IMR-90 (cell line): ENCODE results near the gene FBXW5. TPM values are rescaled to one million over a fixed set of nuclear protein-coding genes. Genes with fewer than 3 reads are reported as not detected.
A peak's percentile ranks its signal among the peaks of the same experiment; 100 is the strongest.

Experiments used
- ATAC-seq: fragments of 200-7000 bp; cut with Tn5 transposase; 2 replicates; pipeline ENCODE4 v1.9.1; 2020; ENCODE audit warnings: low read depth, mild to moderate bottlenecking, moderate library complexity
- BruUV-seq: library from RNA; stranded (reverse); fragments of 400-500 nt; replicated peaks from 2 replicates; lab custom pipeline; 2021; lab: Mats Ljungman, UMichigan
- CTCF ChIA-PET: fragments of 300-600 bp; formaldehyde crosslinking; extraction: SDS; loops from one replicate; lab custom pipeline; 2021; ENCODE audit warnings: antibody characterized with exemption; lab: Yijun Ruan, JAX
- POLR2A ChIA-PET: fragments of 300-600 bp; sonication (Branson Sonifier 250); formaldehyde crosslinking; loops from one replicate; lab custom pipeline; 2022; ENCODE audit warnings: antibody characterized with exemption; ENCODE audit not compliant: unreplicated experiment; lab: Charles Lee
- DNase-seq: peaks from one replicate; pipeline ENCODE4 v3.0.0; 2013
- H2AFZ ChIP-seq: replicated peaks from 2 replicates; pipeline ENCODE3; 2013; ENCODE audit warnings: low read length, mild to moderate bottlenecking; ENCODE audit not compliant: poor library complexity
- H2AK5ac ChIP-seq: 2 replicates; pipeline ENCODE4 v1.6.1; 2013; ENCODE audit warnings: low read depth, low read length, inconsistent platforms
- H2AK9ac ChIP-seq: replicated peaks from 2 replicates; pipeline ENCODE3; 2013; ENCODE audit warnings: mild to moderate bottlenecking, low read depth, low read length, moderate library complexity; ENCODE audit not compliant: poor library complexity
- H2BK120ac ChIP-seq: 2 replicates; pipeline ENCODE4 v1.6.1; 2013; ENCODE audit warnings: low read depth, low read length, inconsistent platforms
- H2BK15ac ChIP-seq: 3 replicates; pipeline ENCODE4 v1.6.1; 2013; ENCODE audit warnings: low read depth, low read length, inconsistent platforms
- H2BK20ac ChIP-seq: 2 replicates; pipeline ENCODE4 v1.6.1; 2013; ENCODE audit warnings: low read depth, mild to moderate bottlenecking, inconsistent platforms, low read length, moderate library complexity
- H2BK5ac ChIP-seq: 2 replicates; pipeline ENCODE4 v1.6.1; 2013; ENCODE audit warnings: mild to moderate bottlenecking, low read depth, low read length, inconsistent platforms; ENCODE audit not compliant: poor library complexity, severe bottlenecking
- H3K14ac ChIP-seq: replicated peaks from 2 replicates; pipeline ENCODE4 v1.6.1; 2013; ENCODE audit warnings: low read depth, low read length, inconsistent platforms
- H3K18ac ChIP-seq: 2 replicates; pipeline ENCODE4 v1.6.1; 2013; ENCODE audit warnings: low read depth, low read length, control low read depth
- H3K23ac ChIP-seq: 2 replicates; pipeline ENCODE4 v1.6.1; 2013; ENCODE audit warnings: low read depth, low read length, inconsistent platforms
- H3K27ac ChIP-seq: 2 replicates; pipeline ENCODE4 v1.5.1; 2013; ENCODE audit warnings: mild to moderate bottlenecking, control low read depth, low read length; ENCODE audit not compliant: insufficient read depth
- H3K27me3 ChIP-seq: 2 replicates; pipeline ENCODE4 v1.6.1; 2013; ENCODE audit warnings: low read length; ENCODE audit not compliant: control insufficient read depth, insufficient read depth
- H3K36me3 ChIP-seq: 2 replicates; pipeline ENCODE4 v1.6.1; 2013; ENCODE audit warnings: low read length, mixed read lengths; ENCODE audit not compliant: control insufficient read depth, insufficient read depth
- H3K4ac ChIP-seq: 2 replicates; pipeline ENCODE4 v1.6.1; 2013; ENCODE audit warnings: low read depth, low read length, inconsistent platforms
- H3K4me1 ChIP-seq: 2 replicates; pipeline ENCODE4 v1.6.1; 2013; ENCODE audit warnings: low read length, mixed read lengths; ENCODE audit not compliant: control insufficient read depth, insufficient read depth
- H3K4me2 ChIP-seq: 2 replicates; pipeline ENCODE4 v1.6.1; 2013; ENCODE audit warnings: low read depth, mild to moderate bottlenecking, control low read depth, low read length, moderate library complexity
- H3K4me3 ChIP-seq: 2 replicates; pipeline ENCODE4 v1.5.1; 2013; ENCODE audit warnings: low read depth, mild to moderate bottlenecking, control low read depth, low read length, moderate library complexity; ENCODE audit not compliant: insufficient read depth
- H3K56ac ChIP-seq: 2 replicates; pipeline ENCODE4 v1.6.1; 2013; ENCODE audit warnings: low read length, inconsistent platforms; ENCODE audit not compliant: insufficient read depth; ENCODE audit errors: extremely low read depth
- H3K79me1 ChIP-seq, 2 experiments: 2 replicates each; pipeline ENCODE4 v1.6.1; 2013; ENCODE audit warnings: low read length in 2 of 2, inconsistent platforms in 1 of 2, low read depth in 1 of 2
- H3K9ac ChIP-seq: 2 replicates; pipeline ENCODE4 v1.6.1; 2013; ENCODE audit warnings: low read depth, low read length, control low read depth
- H3K9me1 ChIP-seq: 2 replicates; pipeline ENCODE4 v1.6.1; 2013; ENCODE audit warnings: low read length, inconsistent platforms; ENCODE audit not compliant: insufficient read depth
- H3K9me3 ChIP-seq: 2 replicates; pipeline ENCODE4 v1.6.1; 2013; ENCODE audit warnings: low read length; ENCODE audit not compliant: control insufficient read depth, insufficient read depth
- H4K20me1 ChIP-seq: 2 replicates; pipeline ENCODE4 v1.6.1; 2013; ENCODE audit warnings: low read length, inconsistent platforms; ENCODE audit not compliant: insufficient read depth
- H4K5ac ChIP-seq: 2 replicates; pipeline ENCODE4 v1.6.1; 2013; ENCODE audit warnings: mild to moderate bottlenecking, low read depth, low read length, control low read depth
- H4K8ac ChIP-seq, 2 experiments: 2 replicates each; pipeline ENCODE4 v1.6.1; 2013; ENCODE audit warnings: low read depth in 2 of 2, low read length in 2 of 2, control low read depth in 1 of 2, inconsistent platforms in 1 of 2
- H4K91ac ChIP-seq: 2 replicates; pipeline ENCODE4 v1.6.1; 2013; ENCODE audit warnings: low read depth, low read length, inconsistent platforms; ENCODE audit not compliant: insufficient read depth
- CEBPB ChIP-seq: IDR thresholded peaks from 2 replicates; pipeline ENCODE4 v1.6.1; 2012; ENCODE audit warnings: low read depth, low read length, improper control_type of control experiment
- FOS ChIP-seq: fragments of 150-350 bp; IDR thresholded peaks from 2 replicates; pipeline ENCODE4 v1.6.1; 2016; ENCODE audit warnings: low read depth, low read length
- MAFK ChIP-seq: IDR thresholded peaks from 2 replicates; pipeline ENCODE4 v1.6.1; 2012; ENCODE audit warnings: low read depth, low read length, improper control_type of control experiment
- MXI1 ChIP-seq: IDR thresholded peaks from 2 replicates; pipeline ENCODE4 v1.6.1; 2012; ENCODE audit warnings: low read depth, mild to moderate bottlenecking, low read length, moderate library complexity, borderline replicate concordance
- RAD21 ChIP-seq: IDR thresholded peaks from 2 replicates; pipeline ENCODE4 v1.6.1; 2012; ENCODE audit warnings: low read length, improper control_type of control experiment
- WGBS, 2 experiments: methylation state at CpG; one replicate each; pipeline versions ENCODE4 v1.1.5 to v1.1.7; 2013; ENCODE audit warnings: missing lambda C conversion rate in 2 of 2; ENCODE audit not compliant: insufficient read length in 1 of 2; ENCODE audit errors: extremely low coverage in 2 of 2; 5-methylcytosine and 5-hydroxymethylcytosine counted together
- dilution Hi-C: fragments of 300-500 bp; cut with HindIII; formaldehyde crosslinking; loops from one replicate; pipeline ENCODE4 v1.14.3; 2018; ENCODE audit warnings: low sequenced_read_pairs; ENCODE audit not compliant: unreplicated experiment
- in situ Hi-C: fragments of 300-500 bp; cut with MboI; formaldehyde crosslinking; loops from 3 replicates; pipeline ENCODE4 v1.14.3; 2019; ENCODE audit warnings: low sequenced_read_pairs, inconsistent platforms, mixed read lengths
- intact Hi-C: fragments of 100-400 bp; cut with micrococcal nuclease; formaldehyde crosslinking; loops from 2 replicates; pipeline ENCODE4 v1.10.0; 2022
- polyA plus RNA-seq, 3 experiments: library from polyadenylated mRNA; depleted of rRNA; stranded (reverse); fragments of >200 nt; gene quantifications; 2 replicates each; pipeline ENCODE4 v1.2.3, GENCODE V29; 2012; ENCODE audit warnings: low replicate concordance in 1 of 3
- total RNA-seq: library from RNA; depleted of rRNA; stranded (reverse); fragments of >200 nt; gene quantifications from 2 replicates; pipeline ENCODE4 v1.2.3, GENCODE V29; 2012
- TF ChIP-seq, protein P1 (sequence below): fragments of 150-350 bp; IDR thresholded peaks from 2 replicates; pipeline ENCODE4 v1.6.1; 2017; ENCODE audit warnings: mild to moderate bottlenecking, antibody characterized with exemption, low read length, low read depth
- TF ChIP-seq, protein P2 (sequence below): fragments of 150-350 bp; IDR thresholded peaks from 2 replicates; pipeline ENCODE4 v1.6.1; 2016; ENCODE audit warnings: low read depth, mild to moderate bottlenecking, low read length, moderate library complexity, borderline replicate concordance
- TF ChIP-seq, protein P3 (sequence below): conservative IDR thresholded peaks from 2 replicates; pipeline ENCODE4 v1.5.1; 2012; ENCODE audit warnings: mild to moderate bottlenecking, low read depth, low read length, improper control_type of control experiment

The FBXW5 gene
- total and polyA plus RNA-seq, 2 of the 4 experiments (the other 2 are of a cell fraction) = 65.1 to 80.2 TPM

DNA sequence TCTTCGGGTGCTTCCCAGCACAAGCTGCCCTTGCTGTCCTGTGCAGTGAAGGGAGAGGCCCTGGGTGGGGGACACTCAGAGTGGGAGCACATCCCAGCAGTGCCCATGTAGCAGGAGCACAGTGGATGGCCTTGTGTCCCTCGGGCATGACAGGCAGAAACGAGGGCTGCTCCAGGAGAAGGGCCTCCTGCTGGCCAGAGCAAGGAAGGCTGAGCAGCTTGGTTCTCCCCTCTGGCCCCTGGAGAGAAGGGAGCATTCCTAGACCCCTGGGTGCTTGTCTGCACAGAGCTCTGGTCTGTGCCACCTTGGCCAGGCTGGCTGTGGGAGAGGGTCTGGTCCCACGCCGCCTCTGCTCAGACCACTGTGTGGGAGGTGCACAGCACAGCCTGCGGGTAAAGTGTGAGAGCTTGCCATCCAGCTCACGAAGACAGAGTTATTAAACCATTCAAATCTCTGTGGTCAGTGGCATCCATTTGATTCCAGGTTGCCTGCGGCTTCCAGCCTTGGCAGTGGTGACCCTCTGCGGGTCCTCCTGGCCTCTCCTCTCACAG lies 18.3 kb downstream of the FBXW5 start:
- H4K91ac ChIP-seq = no peak overlapping the region
- no peak overlapping the region for H3K18ac ChIP-seq
- H3K4me3 ChIP-seq = no peak overlapping the region
- POLR2A ChIA-PET = interaction anchor here (0.7 kb wide), 1 partner anchor 75 kb away, joined by 4 read pairs; no protein-coding TSS in a partner anchor
- no peak overlapping the region for H3K4ac ChIP-seq
- DNase-seq (no peak), ATAC-seq (peak; percentile 42; the same call in 1 of the 2 replicates)
- CTCF ChIA-PET = no interaction called here
- H3K9me3 ChIP-seq = no peaks in the 10 kb centered on the region
- no peak overlapping the region for H2BK5ac ChIP-seq
- no peak overlapping the region for H2BK15ac ChIP-seq
- no peak overlapping the region for H4K8ac ChIP-seq
- no peak overlapping the region for H2AK5ac ChIP-seq
- H3K9me1 ChIP-seq = no peaks in the 10 kb centered on the region
- H3K36me3 ChIP-seq = peaks cover 12% of the 10 kb centered on the region
- no peak overlapping the region for H3K23ac ChIP-seq
- no peak overlapping the region for H3K4me2 ChIP-seq
- in situ Hi-C loops (no loop called here), intact Hi-C loops (no loop called here), dilution Hi-C loops (no loop called here)
- H4K5ac ChIP-seq = no peak overlapping the region
- no peak overlapping the region for H2AK9ac ChIP-seq
- no peaks in the 10 kb centered on the region for H4K20me1 ChIP-seq
- no peak overlapping the region for H2AFZ ChIP-seq
- TF ChIP-seq CEBPB (no peak), RAD21 (no peak), MXI1 (no peak), MAFK (no peak), FOS (no peak)
- TF ChIP-seq, protein P1, sequence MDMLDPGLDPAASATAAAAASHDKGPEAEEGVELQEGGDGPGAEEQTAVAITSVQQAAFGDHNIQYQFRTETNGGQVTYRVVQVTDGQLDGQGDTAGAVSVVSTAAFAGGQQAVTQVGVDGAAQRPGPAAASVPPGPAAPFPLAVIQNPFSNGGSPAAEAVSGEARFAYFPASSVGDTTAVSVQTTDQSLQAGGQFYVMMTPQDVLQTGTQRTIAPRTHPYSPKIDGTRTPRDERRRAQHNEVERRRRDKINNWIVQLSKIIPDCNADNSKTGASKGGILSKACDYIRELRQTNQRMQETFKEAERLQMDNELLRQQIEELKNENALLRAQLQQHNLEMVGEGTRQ = no peak
- TF ChIP-seq, protein P2, sequence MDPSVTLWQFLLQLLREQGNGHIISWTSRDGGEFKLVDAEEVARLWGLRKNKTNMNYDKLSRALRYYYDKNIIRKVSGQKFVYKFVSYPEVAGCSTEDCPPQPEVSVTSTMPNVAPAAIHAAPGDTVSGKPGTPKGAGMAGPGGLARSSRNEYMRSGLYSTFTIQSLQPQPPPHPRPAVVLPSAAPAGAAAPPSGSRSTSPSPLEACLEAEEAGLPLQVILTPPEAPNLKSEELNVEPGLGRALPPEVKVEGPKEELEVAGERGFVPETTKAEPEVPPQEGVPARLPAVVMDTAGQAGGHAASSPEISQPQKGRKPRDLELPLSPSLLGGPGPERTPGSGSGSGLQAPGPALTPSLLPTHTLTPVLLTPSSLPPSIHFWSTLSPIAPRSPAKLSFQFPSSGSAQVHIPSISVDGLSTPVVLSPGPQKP = no peak
- TF ChIP-seq, protein P3, sequence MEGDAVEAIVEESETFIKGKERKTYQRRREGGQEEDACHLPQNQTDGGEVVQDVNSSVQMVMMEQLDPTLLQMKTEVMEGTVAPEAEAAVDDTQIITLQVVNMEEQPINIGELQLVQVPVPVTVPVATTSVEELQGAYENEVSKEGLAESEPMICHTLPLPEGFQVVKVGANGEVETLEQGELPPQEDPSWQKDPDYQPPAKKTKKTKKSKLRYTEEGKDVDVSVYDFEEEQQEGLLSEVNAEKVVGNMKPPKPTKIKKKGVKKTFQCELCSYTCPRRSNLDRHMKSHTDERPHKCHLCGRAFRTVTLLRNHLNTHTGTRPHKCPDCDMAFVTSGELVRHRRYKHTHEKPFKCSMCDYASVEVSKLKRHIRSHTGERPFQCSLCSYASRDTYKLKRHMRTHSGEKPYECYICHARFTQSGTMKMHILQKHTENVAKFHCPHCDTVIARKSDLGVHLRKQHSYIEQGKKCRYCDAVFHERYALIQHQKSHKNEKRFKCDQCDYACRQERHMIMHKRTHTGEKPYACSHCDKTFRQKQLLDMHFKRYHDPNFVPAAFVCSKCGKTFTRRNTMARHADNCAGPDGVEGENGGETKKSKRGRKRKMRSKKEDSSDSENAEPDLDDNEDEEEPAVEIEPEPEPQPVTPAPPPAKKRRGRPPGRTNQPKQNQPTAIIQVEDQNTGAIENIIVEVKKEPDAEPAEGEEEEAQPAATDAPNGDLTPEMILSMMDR = no peak
- no peaks in the 10 kb centered on the region for H3K27me3 ChIP-seq
- no peak overlapping the region for H2BK120ac ChIP-seq
- BruUV-seq = no TSS peak
- no peak overlapping the region for H3K14ac ChIP-seq
- no peaks in the 10 kb centered on the region for H3K79me1 ChIP-seq
- 91% methylated on average over 4 of the region's 9 CpGs; no CpG with 5 or more reads in 1 of the 2 experiments for WGBS, 2 experiments
- H3K56ac ChIP-seq = no peak overlapping the region
- no peak overlapping the region for H3K9ac ChIP-seq
- H3K27ac ChIP-seq = no peak overlapping the region
- no peak overlapping the region for H2BK20ac ChIP-seq
- no peaks in the 10 kb centered on the region for H3K4me1 ChIP-seq
